Measurements from ENCODE around the gene CNPY1.
"Not testable (repeated sequence)": the region's sequence is repeated elsewhere in the genome, so short reads cannot be mapped to it uniquely, and the experiment has no call there.

Gene CNPY1

GRCh38 chr7:155530601-155531000 is 15.8 kb downstream of the CNPY1 start:
- DNase-seq, result no peak

- no peak for DNase-seq
Observed at GRCh38 chr7:155529845-155530244, 16.5 kb downstream of the CNPY1 start.

- no peak for DNase-seq
Observed at GRCh38 chr7:155529346-155529745, 17.0 kb downstream of the CNPY1 start.

- no peak for DNase-seq
Observed at GRCh38 chr7:155527664-155528063, 18.7 kb downstream of the CNPY1 start.

- DNase-seq, result no peak
Observed at GRCh38 chr7:155526225-155526624, 20.1 kb downstream of the CNPY1 start.

- no peak for DNase-seq
Observed at GRCh38 chr7:155524018-155524556, 22.3 kb downstream of the CNPY1 start.

GRCh38 chr7:155523168-155523675 is 23.1 kb downstream of the CNPY1 start:
- no peak for DNase-seq

GRCh38 chr7:155521743-155522398 is 24.5 kb downstream of the CNPY1 start:
- DNase-seq, result no peak

GRCh38 chr7:155521007-155521742 is 25.2 kb downstream of the CNPY1 start:
- no peak for DNase-seq

- DNase-seq, result no peak
Observed at GRCh38 chr7:155520114-155520513, 26.2 kb downstream of the CNPY1 start.

GRCh38 chr7:155519358-155519757 is 27.0 kb downstream of the CNPY1 start:
- DNase-seq, result not testable (repeated sequence)

- DNase-seq, result no peak
Observed at GRCh38 chr7:155518633-155519032, 27.7 kb downstream of the CNPY1 start.

GRCh38 chr7:155517969-155518368 is 28.4 kb downstream of the CNPY1 start:
- no peak for DNase-seq

GRCh38 chr7:155517452-155517851 is 28.9 kb downstream of the CNPY1 start:
- DNase-seq, result no peak

GRCh38 chr7:155516466-155516865 is 29.9 kb downstream of the CNPY1 start:
- no peak for DNase-seq

GRCh38 chr7:155515318-155515717 is 31.0 kb downstream of the CNPY1 start:
- no peak for DNase-seq

GRCh38 chr7:155514296-155514695 is 32.1 kb downstream of the CNPY1 start:
- DNase-seq, result no peak

- DNase-seq, result no peak
Observed at GRCh38 chr7:155513543-155514285, 32.6 kb downstream of the CNPY1 start.

GRCh38 chr7:155512246-155512887 is 34.0 kb downstream of the CNPY1 start:
- DNase-seq, result no peak

- no peak for DNase-seq
Observed at GRCh38 chr7:155511702-155511996, 34.7 kb downstream of the CNPY1 start.

- no peak for DNase-seq
Observed at GRCh38 chr7:155510975-155511701, 35.2 kb downstream of the CNPY1 start.
